ENCODE data around the gene ANKRD23.
"Not testable (repeated sequence)": the region's sequence is repeated elsewhere in the genome, so short reads cannot be mapped to it uniquely, and the experiment has no call there.

The ANKRD23 gene

GRCh38 chr2:96843538-96844268, at the start of gene ANKRD23:
TSS of gene ANKRD23 (minus strand) at chr2:96844021. CDS start at chr2:96843992, 29 bp downstream.
- DNase-seq: no peak

- DNase-seq: no peak
Observed at GRCh38 chr2:96891591-96892333, 47.9 kb upstream of the ANKRD23 start.

GRCh38 chr2:96890726-96891385, 47.0 kb upstream of the ANKRD23 start:
- no peak for DNase-seq

DNA sequence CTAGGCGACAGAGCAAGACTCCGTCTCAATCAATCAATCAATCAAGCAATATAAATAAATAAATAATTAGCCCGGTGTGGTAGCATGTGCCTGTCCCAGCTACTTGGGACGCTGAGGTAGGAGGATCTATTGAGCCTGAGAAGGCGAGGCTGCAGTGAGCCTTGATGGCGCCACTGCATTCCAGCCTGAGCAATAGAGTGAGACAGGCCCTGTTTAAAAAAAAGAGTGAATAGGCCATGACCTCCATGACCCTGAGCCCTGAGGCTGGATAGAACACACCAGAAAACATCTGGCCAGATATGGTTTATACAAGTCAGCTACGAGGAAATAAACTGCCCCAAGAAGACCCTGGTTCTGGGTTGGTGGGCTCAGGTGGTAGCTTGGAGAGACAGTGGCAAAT, 46.4 kb upstream of the ANKRD23 start:
- no peak for DNase-seq

- not testable (repeated sequence) for DNase-seq
Observed at GRCh38 chr2:96889502-96889901, 45.7 kb upstream of the ANKRD23 start.

DNA sequence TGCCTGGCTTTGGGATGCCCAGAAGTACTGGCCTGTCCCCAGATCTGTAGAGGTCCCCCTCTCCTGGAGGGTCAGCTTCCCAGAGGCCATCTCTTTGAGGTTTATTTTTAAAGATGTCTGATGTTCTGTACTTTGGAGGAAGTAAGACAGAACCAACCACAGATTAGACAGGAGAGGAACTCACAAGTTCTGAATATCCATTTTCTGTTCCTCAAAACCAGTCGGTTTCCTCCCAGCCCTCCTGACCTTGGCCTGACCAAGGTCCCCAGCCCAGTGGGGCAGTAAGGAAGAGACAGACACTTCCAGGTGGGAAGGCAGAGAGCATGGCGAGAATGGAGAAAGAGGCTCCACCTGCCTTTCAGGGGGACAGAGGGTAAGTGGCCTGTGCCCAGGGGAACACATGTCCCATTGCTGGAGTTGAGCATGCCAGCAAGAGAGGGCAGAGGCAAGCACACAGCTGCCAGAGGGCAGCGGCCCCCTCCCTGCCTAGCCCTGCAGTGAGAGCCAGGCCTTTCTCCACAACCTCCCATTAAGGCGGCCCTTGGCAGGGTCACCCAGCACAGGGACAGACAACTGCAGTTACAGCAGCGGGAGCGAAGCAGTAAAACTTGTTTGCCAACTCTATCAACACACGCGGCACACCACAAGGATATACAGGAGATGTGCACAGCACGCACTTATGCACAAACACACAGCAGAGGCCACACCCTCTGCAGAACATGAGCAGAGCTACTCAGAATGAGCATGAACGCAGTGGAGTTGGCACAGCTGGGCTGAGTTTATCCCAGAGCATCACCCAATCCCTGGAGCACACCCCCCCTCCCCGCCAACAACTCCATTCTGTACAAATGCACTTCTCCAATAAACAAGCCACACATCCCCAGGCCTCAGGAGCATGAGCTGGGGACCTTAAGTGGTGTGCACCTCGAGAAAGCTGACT, 44.5 kb upstream of the ANKRD23 start:
- no peak for DNase-seq

GRCh38 chr2:96887493-96888012, 43.7 kb upstream of the ANKRD23 start:
- DNase-seq: no peak

- DNase-seq: no peak
Observed at GRCh38 chr2:96885432-96886347, 41.9 kb upstream of the ANKRD23 start.

DNA sequence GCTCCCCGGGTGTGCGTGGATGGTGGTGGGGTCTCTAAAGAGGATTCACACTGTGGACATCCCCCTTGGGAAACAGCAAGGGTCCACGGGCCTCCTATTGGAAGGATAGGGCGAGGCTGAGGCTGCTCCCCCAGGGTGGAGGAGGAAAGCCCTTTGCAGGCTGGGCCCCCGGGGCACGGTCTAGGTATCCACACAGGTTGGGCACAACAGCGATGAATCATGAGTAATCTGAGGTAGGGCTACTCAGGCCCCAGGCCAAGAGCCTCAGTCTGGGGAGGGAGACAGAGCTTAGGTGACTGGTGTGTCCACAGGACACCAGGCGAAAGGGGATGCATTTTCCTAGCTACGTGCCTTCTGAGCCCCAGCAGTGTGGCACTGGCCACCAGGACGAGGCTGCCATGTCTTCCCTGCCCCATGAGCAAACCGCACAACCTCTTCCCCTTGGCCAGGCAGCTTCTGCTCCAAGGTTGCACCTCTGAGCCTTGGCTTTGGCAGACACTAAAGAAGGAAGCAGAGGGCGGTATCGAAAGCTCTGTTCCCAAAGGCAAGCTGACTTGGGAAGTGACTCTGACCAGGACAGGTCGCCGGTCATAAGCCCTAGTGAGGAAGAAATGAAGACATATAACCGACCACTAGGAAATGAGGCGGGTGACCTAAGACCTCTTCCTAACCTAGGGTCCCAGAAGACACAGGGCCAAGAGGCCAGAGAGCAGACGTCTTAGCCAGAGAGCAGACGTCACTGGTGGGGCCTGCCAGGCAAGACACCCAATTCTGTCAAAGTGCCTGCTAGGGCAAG, 40.7 kb upstream of the ANKRD23 start:
- DNase-seq: no peak

GRCh38 chr2:96883306-96883705, 39.5 kb upstream of the ANKRD23 start:
- no peak for DNase-seq

GRCh38 chr2:96882906-96883305, 39.1 kb upstream of the ANKRD23 start:
- no peak for DNase-seq

DNA sequence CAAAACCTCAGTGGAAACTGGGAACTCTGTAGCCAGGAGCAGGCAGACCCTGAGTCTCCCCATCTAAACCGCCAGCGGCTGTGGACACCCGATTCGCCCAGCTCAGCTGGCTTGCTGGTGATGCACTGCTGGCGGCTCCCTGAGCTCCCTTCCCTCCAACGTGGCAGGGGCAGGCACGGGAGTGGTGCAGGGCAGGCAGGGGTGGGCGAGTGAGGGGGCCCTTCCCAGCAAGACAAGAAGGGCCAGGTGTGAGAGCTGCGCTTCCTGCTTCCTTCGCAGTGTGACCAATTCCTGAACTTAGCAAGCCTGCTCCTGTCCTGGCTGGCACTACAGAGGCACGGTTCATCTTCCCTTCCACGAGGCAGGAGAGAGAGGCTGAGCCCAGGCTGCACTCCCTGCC, 38.4 kb upstream of the ANKRD23 start:
- DNase-seq: no peak

DNA sequence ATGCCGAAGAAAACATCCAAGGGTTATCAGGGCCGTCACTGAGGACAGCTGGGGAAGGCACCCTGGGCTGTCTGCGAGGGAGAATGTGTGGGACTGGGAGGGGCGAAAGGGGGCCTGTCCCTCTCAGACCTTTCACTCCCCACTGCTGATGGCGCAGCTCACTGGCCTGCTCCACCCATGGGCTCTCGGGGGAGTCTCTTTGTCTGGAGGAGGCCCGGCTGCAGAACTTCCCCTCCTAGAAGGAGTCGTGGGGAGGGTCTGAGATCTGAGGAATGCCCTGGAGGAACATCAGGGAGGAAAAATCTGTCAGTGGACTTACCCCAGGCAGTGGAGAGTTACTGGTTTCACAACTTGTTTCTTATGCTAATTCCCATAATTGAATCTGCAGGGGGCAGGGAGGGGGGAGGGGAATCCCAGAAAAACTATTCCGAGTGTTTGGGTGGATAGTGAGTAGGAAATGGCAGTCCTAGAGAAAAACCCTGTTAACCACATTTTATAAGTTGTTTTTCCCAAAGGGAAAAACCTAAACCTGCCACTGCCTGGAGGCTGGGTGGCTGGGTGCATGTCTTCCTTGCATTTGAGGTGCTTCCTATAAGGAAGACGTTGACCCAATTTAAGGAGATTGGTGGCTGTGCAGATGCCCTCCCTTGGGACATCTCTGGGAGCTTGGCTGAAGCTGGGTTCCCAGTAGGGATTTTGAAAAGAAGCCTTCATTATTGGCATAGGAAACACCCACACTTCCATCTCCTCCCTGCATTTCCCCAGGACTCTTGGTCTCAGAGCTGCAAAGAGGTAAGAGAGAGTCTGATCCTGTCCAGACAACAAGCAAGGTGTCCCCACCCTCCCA, 37.8 kb upstream of the ANKRD23 start:
- no peak for DNase-seq

DNA sequence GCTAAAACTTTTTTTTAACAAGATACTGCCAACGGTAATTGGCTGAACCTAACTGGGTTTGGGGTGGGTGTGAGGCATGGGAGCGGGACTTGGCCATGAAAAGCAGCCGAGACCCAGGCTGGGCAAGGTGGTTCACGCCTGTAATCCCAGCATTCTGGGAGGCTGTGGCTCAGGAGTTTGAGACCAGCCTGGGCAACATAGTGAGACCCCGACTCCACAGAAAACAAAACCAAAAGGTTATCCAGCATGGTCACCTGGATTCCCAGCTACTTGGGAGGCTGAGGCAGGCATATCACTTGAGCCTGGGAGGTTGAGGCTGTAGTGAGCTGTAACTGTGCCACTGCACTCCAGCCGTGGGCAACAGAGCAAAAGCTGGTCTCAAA, 37.1 kb upstream of the ANKRD23 start:
- no peak for DNase-seq

- DNase-seq: no peak
Observed at GRCh38 chr2:96879545-96880040, 35.8 kb upstream of the ANKRD23 start.

DNA sequence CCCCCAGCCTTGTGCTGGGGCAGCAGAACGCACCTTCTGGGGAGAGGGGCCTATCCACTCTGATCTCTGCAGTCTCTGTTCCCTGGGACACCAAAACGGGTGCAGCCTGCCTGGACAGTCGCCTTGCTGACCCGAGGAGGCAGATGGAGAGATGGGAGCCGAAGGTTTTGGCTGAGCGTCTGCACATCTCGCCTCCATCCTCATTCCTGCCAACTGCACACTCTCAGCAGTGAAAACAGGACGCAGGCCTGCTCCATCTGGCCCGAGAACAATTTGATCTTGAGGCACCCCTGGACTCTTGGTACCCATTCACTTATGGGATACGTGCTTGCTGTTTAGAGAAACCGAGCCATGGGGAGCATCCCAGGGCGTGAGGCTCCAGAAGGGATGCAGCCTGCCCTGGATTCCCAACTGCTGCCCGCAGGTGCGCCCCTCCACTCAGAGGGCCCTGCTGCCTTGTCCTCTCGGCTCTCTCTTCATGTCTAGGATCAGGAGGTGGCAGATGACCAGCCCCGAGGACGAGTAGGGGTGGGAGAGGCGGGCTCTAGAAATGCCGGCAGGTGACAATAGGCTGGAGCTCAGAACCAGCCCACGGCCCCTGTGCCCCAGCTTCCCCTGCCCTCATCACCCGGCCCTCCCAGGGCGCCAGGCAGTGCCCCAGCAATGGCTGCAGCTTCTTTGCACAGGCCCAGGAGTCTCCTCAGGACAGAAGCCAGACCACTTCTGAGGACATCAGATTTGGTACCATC, 35.1 kb upstream of the ANKRD23 start:
- no peak for DNase-seq

GRCh38 chr2:96878171-96878570, 34.4 kb upstream of the ANKRD23 start:
- DNase-seq: no peak

GRCh38 chr2:96877631-96878092, 33.8 kb upstream of the ANKRD23 start:
- no peak for DNase-seq

Measured in NCI-H1092 treated with DMSO at 0.1 percent for 48 hours (cell line).